ENCODE data around the gene KMT2C. TPM values are rescaled to one million over a fixed set of nuclear protein-coding genes. Genes with fewer than 3 reads are reported as not detected.

KMT2C gene
- total RNA-seq, 1 experiment from 2014 or later, result 35.1 TPM

DNA sequence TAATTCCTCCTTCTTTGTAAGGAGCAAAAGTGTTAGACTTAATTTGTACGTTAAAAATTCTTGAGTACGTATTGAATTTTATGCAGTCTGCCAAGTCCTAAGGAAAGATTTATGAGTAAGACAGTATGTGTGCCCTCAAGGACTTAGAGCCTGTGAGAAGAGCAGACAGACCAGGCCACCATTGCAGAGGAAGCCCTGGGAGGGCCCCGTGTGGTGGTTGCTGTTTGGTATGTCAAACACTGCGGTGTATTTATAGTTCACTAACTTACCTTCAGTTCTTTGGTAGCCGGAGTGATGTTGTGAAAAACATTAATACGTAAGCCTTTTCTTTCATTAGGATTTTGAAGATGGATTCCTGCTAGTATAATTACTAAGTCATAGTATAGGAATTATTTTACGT, 327.4 kb downstream of the KMT2C start:
- Histone ChIP-seq H3K27me3 (no peaks in the 10 kb centered on the region), H3K36me3 (peaks cover 2% of the 10 kb centered on the region; the same call in 1 of the 2 replicates), H3K4me1 (peaks cover 2% of the 10 kb centered on the region), H3K4me3 (no peak overlapping the region), H3K27ac (no peak overlapping the region), H3K9me3 (replicated peaks) (no peaks in the 10 kb centered on the region)
- DNase-seq, result no peak

DNA sequence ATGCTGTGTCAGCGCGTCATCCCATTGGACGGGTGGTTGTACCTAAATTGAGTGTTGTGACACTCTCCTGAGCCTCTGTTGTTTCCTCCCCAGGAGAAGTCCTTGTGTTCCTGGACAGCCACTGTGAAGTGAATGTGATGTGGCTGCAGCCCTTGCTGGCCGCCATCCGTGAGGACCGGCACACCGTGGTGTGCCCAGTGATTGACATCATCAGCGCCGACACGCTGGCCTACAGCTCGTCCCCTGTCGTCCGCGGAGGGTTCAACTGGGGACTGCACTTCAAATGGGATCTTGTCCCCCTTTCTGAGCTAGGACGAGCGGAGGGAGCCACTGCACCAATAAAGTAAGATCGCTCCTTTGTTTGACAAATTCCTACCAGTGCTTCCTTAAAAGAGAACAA, 327.9 kb downstream of the KMT2C start:
- Histone ChIP-seq H3K27me3 (no peaks in the 10 kb centered on the region), H3K9me3 (replicated peaks) (no peaks in the 10 kb centered on the region), H3K27ac (no peak overlapping the region), H3K4me1 (peaks cover 6% of the 10 kb centered on the region), H3K36me3 (no peaks in the 10 kb centered on the region; the same call in 1 of the 2 replicates), H3K4me3 (no peak overlapping the region)
- DNase-seq, result no peak

DNA sequence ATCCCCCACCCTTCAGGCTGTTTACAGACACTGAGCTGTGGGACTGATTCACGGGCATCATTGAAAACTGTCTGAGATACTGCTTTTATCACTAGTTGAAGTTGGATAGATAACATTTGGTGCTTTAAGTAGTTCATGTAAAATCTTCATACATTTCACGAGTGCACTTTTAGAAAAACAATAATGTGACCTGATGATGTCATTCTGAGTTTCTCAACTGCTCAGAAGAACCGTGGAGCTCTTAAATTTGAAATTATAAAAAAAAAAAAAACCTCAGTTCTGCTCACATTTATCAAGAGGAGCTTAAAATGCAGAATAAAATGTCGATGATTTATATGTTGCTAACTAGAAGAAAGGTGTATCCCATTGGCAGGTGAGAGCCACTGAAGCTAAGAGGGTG, 328.8 kb downstream of the KMT2C start:
- H3K4me1 ChIP-seq, result peaks cover 13% of the 10 kb centered on the region
- H3K27ac ChIP-seq, result no peak overlapping the region
- no peak overlapping the region for H3K4me3 ChIP-seq
- no peaks in the 10 kb centered on the region for H3K9me3 ChIP-seq (replicated peaks)
- no peaks in the 10 kb centered on the region for H3K27me3 ChIP-seq
- no peaks in the 10 kb centered on the region; the same call in 1 of the 2 replicates for H3K36me3 ChIP-seq
- DNase-seq, result no peak

DNA sequence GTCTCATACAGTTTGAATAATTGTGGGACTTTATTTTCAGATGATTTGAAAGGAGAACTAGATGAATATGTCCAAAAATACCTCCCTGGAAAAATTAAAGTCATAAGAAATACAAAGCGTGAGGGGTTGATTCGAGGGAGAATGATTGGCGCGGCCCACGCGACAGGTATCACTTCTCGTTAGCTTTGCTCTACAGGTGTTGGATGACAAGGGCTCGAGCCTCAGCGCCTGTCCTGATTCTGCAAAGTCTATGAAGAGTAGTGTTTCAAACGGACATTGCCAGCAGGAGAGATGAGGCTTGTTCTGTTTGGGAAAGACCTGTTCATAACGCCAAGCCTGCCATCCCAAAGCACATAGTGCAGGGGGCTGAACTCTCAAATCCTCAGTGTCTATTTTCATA, 330.6 kb downstream of the KMT2C start:
- H3K4me3 ChIP-seq, result no peak overlapping the region
- H3K36me3 ChIP-seq, result no peaks in the 10 kb centered on the region; the same call in 1 of the 2 replicates
- H3K4me1 ChIP-seq, result peaks cover 13% of the 10 kb centered on the region
- no peak overlapping the region for H3K27ac ChIP-seq
- H3K9me3 ChIP-seq (replicated peaks), result no peaks in the 10 kb centered on the region
- no peaks in the 10 kb centered on the region for H3K27me3 ChIP-seq
- DNase-seq, result no peak

DNA sequence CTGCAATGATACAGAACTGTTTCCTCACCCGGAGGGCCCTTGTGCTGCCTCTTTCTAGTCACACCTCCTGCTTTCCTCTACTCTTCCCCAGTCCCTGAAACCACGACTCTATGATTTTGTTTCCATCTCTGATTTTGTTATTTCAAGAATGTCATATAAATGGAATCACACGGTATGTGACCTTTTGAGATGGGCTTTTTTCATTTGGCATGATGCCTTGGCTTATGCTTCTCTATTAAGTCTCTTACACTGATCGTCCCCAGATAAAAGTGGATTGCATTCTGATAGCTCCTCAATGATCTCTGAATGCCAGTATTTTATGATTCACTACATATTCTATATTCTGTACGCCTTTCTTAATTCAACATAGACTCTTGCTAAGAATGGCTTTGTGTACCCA, 332.1 kb downstream of the KMT2C start:
- Histone ChIP-seq H3K27ac (peak overlapping the region; percentile 48), H3K4me3 (no peak overlapping the region), H3K27me3 (no peaks in the 10 kb centered on the region), H3K36me3 (no peaks in the 10 kb centered on the region; the same call in none of the 2 replicates), H3K9me3 (replicated peaks) (no peaks in the 10 kb centered on the region), H3K4me1 (peaks cover 13% of the 10 kb centered on the region)
- peak in 1 of 2 experiments; percentile 38 for DNase-seq

DNA sequence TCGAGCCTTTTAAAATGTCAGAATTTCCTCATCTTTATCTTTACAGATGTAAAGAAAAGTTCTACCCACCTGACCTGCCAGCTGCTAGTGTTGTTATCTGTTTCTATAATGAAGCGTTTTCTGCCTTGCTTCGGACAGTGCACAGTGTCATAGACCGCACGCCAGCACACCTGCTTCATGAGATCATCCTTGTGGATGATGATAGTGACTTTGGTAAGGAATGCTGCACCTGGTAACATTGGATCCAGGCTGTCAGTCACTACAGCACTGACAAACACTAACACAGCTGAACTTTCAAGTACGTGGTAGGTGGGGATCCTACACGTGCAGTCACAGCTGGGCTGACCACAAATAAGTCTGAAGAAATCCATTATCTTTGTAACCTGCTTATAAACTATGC, 332.7 kb downstream of the KMT2C start:
- Histone ChIP-seq H3K4me3 (no peak overlapping the region), H3K9me3 (replicated peaks) (no peaks in the 10 kb centered on the region), H3K4me1 (peaks cover 13% of the 10 kb centered on the region), H3K27me3 (no peaks in the 10 kb centered on the region), H3K36me3 (no peaks in the 10 kb centered on the region; the same call in none of the 2 replicates), H3K27ac (peak overlapping the region; percentile 48)
- DNase-seq, result peak; percentile 69 to 82

DNA sequence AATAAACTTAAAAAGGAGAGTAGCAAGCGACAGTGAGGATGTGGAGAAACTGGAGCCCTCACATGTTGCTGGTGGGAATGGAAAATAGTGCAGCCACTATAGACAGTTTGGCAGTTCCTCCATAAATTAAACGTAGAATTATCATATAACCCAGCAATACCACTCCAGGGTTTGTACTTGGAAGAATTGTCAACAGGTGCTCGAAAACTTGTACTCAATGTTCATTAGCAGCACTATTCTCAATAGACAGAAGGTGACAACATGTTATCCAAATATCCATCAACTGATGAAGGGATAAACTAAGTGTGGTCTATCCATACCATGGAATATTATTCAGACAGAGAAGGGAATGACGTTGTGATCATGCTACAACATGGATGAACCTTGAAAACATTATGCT, 338.5 kb downstream of the KMT2C start:
- Histone ChIP-seq H3K4me3 (no peak overlapping the region), H3K4me1 (peaks cover 1% of the 10 kb centered on the region), H3K9me3 (replicated peaks) (no peaks in the 10 kb centered on the region), H3K36me3 (peaks cover 5% of the 10 kb centered on the region), H3K27me3 (no peaks in the 10 kb centered on the region), H3K27ac (no peak overlapping the region)
- no peak for DNase-seq

DNA sequence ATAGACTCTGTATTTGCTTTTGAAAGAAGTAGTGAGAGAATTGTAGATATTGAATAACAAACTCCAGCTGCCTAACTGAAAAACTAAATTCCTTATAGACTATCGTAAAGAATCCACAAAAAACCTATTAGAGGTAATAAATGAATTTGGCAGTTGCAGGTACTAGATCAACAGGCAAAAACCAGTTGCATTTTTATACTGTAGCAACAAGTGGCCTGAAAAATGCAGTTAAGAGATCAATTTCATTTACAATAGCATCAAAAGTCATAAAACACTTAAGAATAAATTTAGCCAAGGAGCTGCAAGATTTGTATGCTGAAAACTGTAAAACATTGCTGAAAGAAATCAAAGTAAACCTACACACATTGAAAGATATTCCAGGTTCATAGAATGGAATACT, 340.0 kb downstream of the KMT2C start:
- Histone ChIP-seq H3K36me3 (peaks cover 5% of the 10 kb centered on the region), H3K4me3 (no peak overlapping the region), H3K27me3 (no peaks in the 10 kb centered on the region), H3K4me1 (no peaks in the 10 kb centered on the region), H3K9me3 (replicated peaks) (no peaks in the 10 kb centered on the region), H3K27ac (no peak overlapping the region)
- DNase-seq, result no peak

DNA sequence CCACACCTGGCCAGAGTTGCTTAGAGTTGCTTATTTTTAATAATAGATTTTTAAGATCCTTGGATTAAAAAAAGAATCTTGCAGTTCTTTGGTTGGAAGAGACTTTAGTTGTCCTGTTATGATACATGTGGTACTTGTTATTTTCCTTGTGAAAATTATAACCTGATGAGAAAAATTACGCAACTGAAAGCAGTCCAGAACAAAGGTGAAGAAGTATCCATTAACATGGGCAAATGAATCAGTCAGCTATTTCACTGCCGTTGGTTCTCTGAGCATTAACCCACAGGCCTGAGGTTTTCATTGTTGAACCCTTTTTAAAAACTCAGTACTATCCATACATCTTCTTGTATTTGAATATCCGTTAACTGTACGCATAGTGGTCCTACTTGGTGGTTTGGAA, 342.1 kb downstream of the KMT2C start:
- Histone ChIP-seq H3K4me3 (no peak overlapping the region), H3K36me3 (peaks cover 5% of the 10 kb centered on the region), H3K4me1 (no peaks in the 10 kb centered on the region), H3K27ac (no peak overlapping the region), H3K27me3 (no peaks in the 10 kb centered on the region), H3K9me3 (replicated peaks) (peaks cover 5% of the 10 kb centered on the region)
- DNase-seq, result no peak

DNA sequence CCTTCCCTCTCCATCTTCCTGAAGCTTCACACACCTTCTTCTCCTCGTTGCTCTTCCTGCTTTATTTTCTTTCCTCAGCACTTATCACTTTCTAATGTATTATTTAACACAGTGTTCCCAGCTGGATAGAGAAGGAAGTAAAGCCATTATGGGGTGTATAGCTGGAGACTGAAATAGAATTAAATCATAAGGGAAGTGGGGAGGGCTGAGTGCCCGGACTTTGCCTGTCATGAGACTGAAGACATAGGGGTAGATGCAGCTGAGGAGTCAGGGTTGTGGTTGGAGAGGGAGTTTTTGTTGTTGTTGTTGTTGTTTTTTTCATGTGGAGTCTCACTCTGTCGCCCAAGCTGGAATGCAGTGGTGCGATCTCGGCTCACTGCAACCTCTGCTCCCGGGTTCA, 345.1 kb downstream of the KMT2C start:
- Histone ChIP-seq H3K27ac (no peak overlapping the region), H3K9me3 (replicated peaks) (peaks cover 8% of the 10 kb centered on the region), H3K36me3 (peaks cover 3% of the 10 kb centered on the region; the same call in 1 of the 2 replicates), H3K27me3 (no peaks in the 10 kb centered on the region), H3K4me1 (peaks cover 3% of the 10 kb centered on the region; the same call in 1 of the 2 replicates), H3K4me3 (no peak overlapping the region)
- no peak for DNase-seq

DNA sequence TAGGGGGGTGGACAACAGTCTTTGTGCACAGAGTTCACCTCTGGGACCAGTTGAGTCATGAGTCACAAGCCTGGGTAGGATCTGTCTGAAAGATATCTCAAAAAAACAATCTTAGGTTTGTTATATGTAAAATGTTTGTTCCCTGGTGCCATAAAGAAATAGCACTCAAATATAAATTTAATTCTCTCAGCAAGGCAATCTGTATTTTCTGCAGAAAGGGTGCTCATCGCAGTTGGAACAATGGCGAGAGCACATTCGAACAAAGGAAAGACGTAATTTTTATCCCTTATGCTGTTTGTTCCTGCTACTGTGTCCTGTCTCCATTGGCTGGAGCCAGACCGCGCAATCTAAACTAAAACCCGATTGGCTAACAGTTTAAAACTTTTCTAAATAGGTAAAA, 346.6 kb downstream of the KMT2C start:
- H3K27me3 ChIP-seq, result no peaks in the 10 kb centered on the region
- DNase-seq, result no peak

DNA sequence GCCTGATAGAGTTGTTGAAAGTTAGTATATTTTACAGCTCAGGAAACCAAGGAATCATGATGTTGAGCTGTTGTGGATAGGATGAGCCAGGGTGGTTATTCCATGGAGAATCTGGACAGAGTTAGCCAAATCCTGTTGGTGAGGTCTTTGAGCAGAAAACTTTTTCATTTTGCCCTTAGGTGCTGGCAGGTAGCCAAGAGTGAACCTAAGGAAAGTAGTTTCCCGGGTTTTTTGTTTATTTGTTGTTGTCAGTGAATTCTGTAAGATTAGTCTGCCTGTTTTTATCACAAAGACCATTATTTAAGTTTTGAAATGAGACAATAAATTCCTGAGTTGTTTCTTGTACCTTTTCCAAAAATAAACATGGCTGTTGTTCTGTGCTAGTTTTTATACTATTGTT, 349.3 kb downstream of the KMT2C start:
- H3K27me3 ChIP-seq, result no peaks in the 10 kb centered on the region
- DNase-seq, result peak; percentile 38 to 69
- H3K4me3 ChIP-seq, result no peak overlapping the region
- H3K36me3 ChIP-seq, result no peaks in the 10 kb centered on the region; the same call in 1 of the 2 replicates
- peaks cover 3% of the 10 kb centered on the region; the same call in 1 of the 2 replicates for H3K4me1 ChIP-seq
- peaks cover 8% of the 10 kb centered on the region for H3K9me3 ChIP-seq (replicated peaks)
- H3K27ac ChIP-seq, result no peak overlapping the region

More for the DNA sequence above, 346.6 kb downstream of the KMT2C start:
- no peak overlapping the region for H3K4me3 ChIP-seq
- peaks cover 3% of the 10 kb centered on the region; the same call in 1 of the 2 replicates for H3K4me1 ChIP-seq
- H3K27ac ChIP-seq, result no peak overlapping the region
- no peaks in the 10 kb centered on the region; the same call in 1 of the 2 replicates for H3K36me3 ChIP-seq
- peaks cover 8% of the 10 kb centered on the region for H3K9me3 ChIP-seq (replicated peaks)

DNA sequence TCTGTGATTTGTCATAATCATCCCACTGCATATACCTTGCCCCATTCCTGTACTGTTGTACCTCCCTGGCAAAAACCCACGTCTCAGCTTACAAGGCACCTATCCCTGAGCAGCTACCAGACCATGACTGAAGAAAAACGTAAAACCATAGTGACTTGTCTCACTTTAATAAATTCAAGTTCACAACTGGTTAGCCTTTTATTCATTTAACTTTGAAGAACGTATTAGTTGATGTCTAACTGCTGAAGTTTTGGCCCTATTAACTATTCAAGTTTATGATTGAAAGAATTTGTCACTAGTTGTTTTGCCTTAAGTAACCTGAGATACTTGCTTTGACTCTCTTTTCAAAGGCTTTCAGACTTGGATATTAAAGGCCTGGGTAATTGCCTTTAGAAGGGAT, 350.7 kb downstream of the KMT2C start:
- Histone ChIP-seq H3K36me3 (no peaks in the 10 kb centered on the region; the same call in 1 of the 2 replicates), H3K4me3 (no peak overlapping the region), H3K9me3 (replicated peaks) (peaks cover 8% of the 10 kb centered on the region), H3K27ac (no peak overlapping the region), H3K4me1 (peaks cover 5% of the 10 kb centered on the region), H3K27me3 (no peaks in the 10 kb centered on the region)
- no peak for DNase-seq
